Testis (tissue), 3 donors: ENCODE measurements around the gene ELAC2. TPM values are rescaled to one million over a fixed set of nuclear protein-coding genes. Genes with fewer than 3 reads are reported as not detected.

Experiments
- DNase-seq: peaks from one replicate; pipeline ENCODE4 v3.0.0-alpha.2; 2019
- H3K27ac ChIP-seq, 2 donors: fragments of 200-600 bp; sonication (generic); one replicate each; pipeline ENCODE4 v1.5.1; 2019
- H3K27me3 ChIP-seq: fragments of 200-600 bp; sonication (generic); one replicate; pipeline ENCODE4 v1.5.1; 2019
- H3K36me3 ChIP-seq: fragments of 200-600 bp; sonication (generic); one replicate; pipeline ENCODE4 v1.5.1; 2017; ENCODE audit warnings: low read depth; ENCODE audit errors: missing control alignments
- H3K4me1 ChIP-seq: fragments of 200-600 bp; sonication (generic); one replicate; pipeline ENCODE4 v1.5.1; 2019
- H3K4me3 ChIP-seq, 2 donors: fragments of 200-600 bp; sonication (generic); one replicate each; pipeline ENCODE4 v1.5.1; 2017 to 2019
- H3K9me3 ChIP-seq: fragments of 200-600 bp; sonication (generic); one replicate; pipeline ENCODE4 v1.5.1; 2017
- POLR2A ChIP-seq: fragments of 450-650 bp; IDR thresholded peaks from one replicate; pipeline ENCODE4 v1.6.1; 2017; ENCODE audit warnings: antibody characterized with exemption, mild to moderate bottlenecking, moderate library complexity
- WGBS, 2 donors: methylation state at CpG; one replicate each; pipeline ENCODE4 v1.1.5; 2018; 5-methylcytosine and 5-hydroxymethylcytosine counted together
- intact Hi-C: fragments of 100-400 bp; cut with DNase I; formaldehyde crosslinking; loops from one replicate; pipeline ENCODE4 v1.15.1; 2023; ENCODE audit warnings: low total_unique reads
- polyA plus RNA-seq: library from polyadenylated mRNA; stranded (reverse); fragments of 350-450 nt; fragmentation: Illumina TruSeq; extraction: RNeasy Lipid Tissue Mini Kit (QIAGEN cat#74804); gene quantifications from one replicate; pipeline ENCODE4 v1.2.3, GENCODE V29; 2014; ENCODE audit warnings: low read depth, low replicate concordance; ENCODE audit not compliant: insufficient read depth
- total RNA-seq, 2 donors: library from RNA; depleted of rRNA; stranded (reverse); fragments of >200 nt; gene quantifications; one replicate each; pipeline ENCODE4 v1.2.3, GENCODE V29; 2016
- TF ChIP-seq, protein P1 (sequence below), 3 experiments: fragments of 450-650 bp in 2 of 3; fragments of 200-600 bp in 1 of 3; sonication (generic) in 1 of 3; IDR thresholded peaks; one replicate each; pipeline ENCODE4 v1.5.1; 2016 to 2019; ENCODE audit warnings: antibody characterized with exemption in 3 of 3, mild to moderate bottlenecking in 2 of 3, moderate library complexity in 1 of 3

Gene ELAC2
- total and polyA plus RNA-seq, 3 donors from 2014 or later: 65.0 to 114 (median 108) TPM

DNA sequence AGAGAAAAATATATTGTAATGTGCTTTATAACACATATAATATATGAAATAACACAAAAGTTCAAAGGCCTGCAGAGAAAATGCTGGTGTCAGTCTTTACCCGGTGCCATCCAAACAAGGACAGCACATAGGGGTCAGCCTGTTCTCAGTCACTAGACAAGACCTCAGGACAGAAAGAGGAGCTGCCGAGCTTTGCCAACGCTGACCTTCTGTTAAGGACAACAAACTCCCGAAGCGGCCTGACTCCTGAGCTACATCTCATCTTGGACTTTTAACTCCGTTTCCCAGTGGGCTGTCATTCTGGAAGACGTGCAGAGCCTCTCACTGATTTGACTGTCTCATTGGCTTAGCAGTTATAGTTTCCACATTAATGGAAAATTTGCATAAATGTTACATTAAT is 6.9 kb downstream of the ELAC2 start:
- no peak for TF ChIP-seq POLR2A
- TF ChIP-seq, protein P1, sequence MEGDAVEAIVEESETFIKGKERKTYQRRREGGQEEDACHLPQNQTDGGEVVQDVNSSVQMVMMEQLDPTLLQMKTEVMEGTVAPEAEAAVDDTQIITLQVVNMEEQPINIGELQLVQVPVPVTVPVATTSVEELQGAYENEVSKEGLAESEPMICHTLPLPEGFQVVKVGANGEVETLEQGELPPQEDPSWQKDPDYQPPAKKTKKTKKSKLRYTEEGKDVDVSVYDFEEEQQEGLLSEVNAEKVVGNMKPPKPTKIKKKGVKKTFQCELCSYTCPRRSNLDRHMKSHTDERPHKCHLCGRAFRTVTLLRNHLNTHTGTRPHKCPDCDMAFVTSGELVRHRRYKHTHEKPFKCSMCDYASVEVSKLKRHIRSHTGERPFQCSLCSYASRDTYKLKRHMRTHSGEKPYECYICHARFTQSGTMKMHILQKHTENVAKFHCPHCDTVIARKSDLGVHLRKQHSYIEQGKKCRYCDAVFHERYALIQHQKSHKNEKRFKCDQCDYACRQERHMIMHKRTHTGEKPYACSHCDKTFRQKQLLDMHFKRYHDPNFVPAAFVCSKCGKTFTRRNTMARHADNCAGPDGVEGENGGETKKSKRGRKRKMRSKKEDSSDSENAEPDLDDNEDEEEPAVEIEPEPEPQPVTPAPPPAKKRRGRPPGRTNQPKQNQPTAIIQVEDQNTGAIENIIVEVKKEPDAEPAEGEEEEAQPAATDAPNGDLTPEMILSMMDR (IDR thresholded peaks at IDR 0.05): no peak
- H3K4me1 ChIP-seq: no peaks in the 10 kb centered on the region

DNA sequence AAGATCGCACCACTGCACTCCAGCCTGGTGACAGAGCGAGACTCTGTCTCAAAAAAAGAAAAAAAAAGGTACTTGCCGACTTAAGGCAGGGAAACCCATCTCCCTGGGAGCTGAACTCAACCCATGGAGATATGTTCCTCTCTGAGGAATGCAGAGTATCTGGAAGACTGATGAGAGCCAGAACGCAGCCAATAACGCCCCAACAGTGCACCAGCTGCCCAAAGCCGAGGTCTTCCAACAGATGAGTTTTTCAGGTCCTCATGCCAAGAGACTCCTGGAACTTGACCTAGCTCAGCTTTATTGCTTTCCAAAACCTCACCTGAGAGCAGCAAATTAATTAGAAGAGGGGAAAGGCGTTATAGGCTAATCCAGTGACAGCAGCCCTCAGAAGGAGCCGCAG is 9.4 kb downstream of the ELAC2 start:
- no peak for DNase-seq
- Histone ChIP-seq H3K4me1 (no peaks in the 10 kb centered on the region), H3K9me3 (no peaks in the 10 kb centered on the region), H3K27me3 (no peaks in the 10 kb centered on the region), H3K36me3 (no peaks in the 10 kb centered on the region), H3K27ac (no peak overlapping the region), H3K4me3 (no peak overlapping the region)
- WGBS, 2 donors: 86 to 93% methylated on average over 8 of the region's 8 CpGs
- TF ChIP-seq, protein P1 (IDR thresholded peaks at IDR 0.05): no peak
- no peak for TF ChIP-seq POLR2A
- intact Hi-C loops: no loop called here

More for the DNA sequence above, 6.9 kb downstream of the ELAC2 start:
- intact Hi-C loops: no loop called here
- DNase-seq: no peak
- Histone ChIP-seq H3K9me3 (no peaks in the 10 kb centered on the region), H3K27me3 (no peaks in the 10 kb centered on the region), H3K27ac (no peak overlapping the region), H3K36me3 (no peaks in the 10 kb centered on the region), H3K4me3 (no peak overlapping the region)
- 68 to 70% methylated on average over 7 of the region's 7 CpGs for WGBS, 2 donors

DNA sequence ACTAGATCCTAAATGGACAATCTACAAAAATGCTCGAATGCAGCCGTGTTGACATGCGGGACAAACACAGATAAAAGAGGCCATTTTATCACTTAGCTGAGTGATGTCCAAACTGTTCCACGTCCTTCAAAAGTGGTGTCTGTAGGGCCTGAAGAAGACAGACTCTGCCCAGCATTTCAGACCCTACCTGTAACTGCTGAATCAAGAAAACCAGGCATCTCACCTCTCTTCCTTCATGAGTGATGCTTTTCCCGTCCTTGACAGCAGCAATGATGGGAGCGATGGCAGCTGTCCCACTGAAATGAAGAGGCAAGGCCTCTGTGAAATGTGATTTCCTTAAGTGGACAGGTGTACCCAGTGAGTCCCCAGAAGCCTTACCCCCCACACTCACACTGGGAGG is 12.3 kb downstream of the ELAC2 start:
- no peak for TF ChIP-seq POLR2A
- TF ChIP-seq, protein P1 (IDR thresholded peaks at IDR 0.05): no peak
- Histone ChIP-seq H3K4me1 (no peaks in the 10 kb centered on the region), H3K4me3 (no peak overlapping the region), H3K36me3 (peaks cover 6% of the 10 kb centered on the region), H3K27me3 (no peaks in the 10 kb centered on the region), H3K9me3 (no peaks in the 10 kb centered on the region), H3K27ac (no peak overlapping the region)
- DNase-seq: no peak
- intact Hi-C loops: no loop called here
- WGBS, 2 donors: 82 to 95% methylated on average over 6 of the region's 6 CpGs

DNA sequence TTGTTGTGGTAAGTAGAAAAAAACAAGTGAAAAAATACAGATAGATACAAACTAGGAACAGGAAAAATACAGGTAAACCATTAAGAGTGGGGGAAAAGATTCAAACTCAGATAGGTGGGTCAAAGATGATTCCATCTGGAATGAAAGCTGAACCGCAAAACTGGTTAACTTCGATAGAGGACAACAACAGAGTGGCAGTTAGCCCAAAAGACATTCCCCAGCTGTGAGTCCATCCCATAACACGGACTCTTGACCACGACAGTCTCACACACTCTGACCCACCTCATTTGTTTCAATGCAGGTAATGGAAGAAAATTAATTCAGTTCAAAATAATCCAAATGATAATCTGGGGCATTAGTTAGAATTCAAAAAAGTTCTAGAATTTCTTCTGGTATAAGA is 13.5 kb downstream of the ELAC2 start:
- no peak for DNase-seq
- Histone ChIP-seq H3K27ac (no peak overlapping the region), H3K27me3 (no peaks in the 10 kb centered on the region), H3K4me1 (no peaks in the 10 kb centered on the region), H3K9me3 (no peaks in the 10 kb centered on the region), H3K36me3 (peaks cover 6% of the 10 kb centered on the region), H3K4me3 (no peak overlapping the region)
- intact Hi-C loops: no loop called here
- 82 to 86% methylated on average over 4 of the region's 4 CpGs for WGBS, 2 donors
- no peak for TF ChIP-seq POLR2A
- TF ChIP-seq, protein P1 (IDR thresholded peaks at IDR 0.05): no peak

DNA sequence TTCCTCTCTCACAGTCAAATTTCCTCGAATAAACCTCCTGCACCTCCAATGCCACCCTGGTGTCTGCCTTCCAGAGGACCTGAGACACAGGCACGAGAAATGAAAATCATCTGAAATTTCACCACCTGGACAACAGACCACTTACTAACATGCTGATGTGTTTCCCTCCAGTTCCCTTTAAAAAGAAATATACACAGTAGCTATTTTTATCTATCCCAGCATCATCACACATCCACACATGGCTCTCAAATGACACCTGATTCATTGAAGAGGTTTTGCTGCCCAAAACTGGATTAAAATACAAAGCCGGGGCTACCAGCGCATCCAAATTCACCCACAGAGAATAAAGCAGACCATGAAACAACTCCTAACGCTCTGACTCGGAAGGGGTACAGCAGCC is 13.9 kb downstream of the ELAC2 start:
- no peaks in the 10 kb centered on the region for H3K27me3 ChIP-seq

More for the DNA sequence above, 13.9 kb downstream of the ELAC2 start:
- DNase-seq: no peak
- no peak overlapping the region for H3K27ac ChIP-seq
- intact Hi-C loops: no loop called here
- H3K4me1 ChIP-seq: no peaks in the 10 kb centered on the region
- WGBS, 2 donors: 86 to 90% methylated on average over 6 of the region's 6 CpGs
- no peaks in the 10 kb centered on the region for H3K9me3 ChIP-seq
- H3K4me3 ChIP-seq: no peak overlapping the region
- TF ChIP-seq POLR2A: no peak
- TF ChIP-seq, protein P1 (IDR thresholded peaks at IDR 0.05): no peak
- peaks cover 6% of the 10 kb centered on the region for H3K36me3 ChIP-seq
